HepG2 (cell line): ENCODE results near the gene ALG14. TPM values are rescaled to one million over a fixed set of nuclear protein-coding genes. Genes with fewer than 3 reads are reported as not detected.

Experiments used
- ADNP ChIP-seq: sonication (generic); formaldehyde crosslinking; IDR thresholded peaks from 2 replicates; pipeline ENCODE4 v1.4.0; 2020; ENCODE audit warnings: missing genetic modification reagents
- AHR ChIP-seq: IDR thresholded peaks from 2 replicates; pipeline ENCODE4 v1.6.1; 2018; ENCODE audit warnings: missing genetic modification reagents, missing compliant biosample characterization
- GFI1 ChIP-seq: sonication (generic); formaldehyde crosslinking; IDR thresholded peaks from 2 replicates; pipeline ENCODE4 v1.5.0; 2020; ENCODE audit warnings: missing genetic modification reagents, mild to moderate bottlenecking, borderline replicate concordance
- HNRNPH1 ChIP-seq: fragments of 200-400 bp; formaldehyde crosslinking; optimal IDR thresholded peaks from 2 replicates; pipeline ENCODE3; 2017; ENCODE audit warnings: mild to moderate bottlenecking, low read depth, low read length
- HOXA7 ChIP-seq: sonication (generic); formaldehyde crosslinking; IDR thresholded peaks from 2 replicates; pipeline ENCODE4 v1.8.1; 2022; ENCODE audit warnings: mild to moderate bottlenecking, missing genetic modification reagents, moderate library complexity
- NONO ChIP-seq, 2 experiments: fragments of 450-650 bp in 1 of 2; sonication (generic) in 1 of 2; formaldehyde crosslinking in 1 of 2; IDR thresholded peaks in 1 of 2; conservative IDR thresholded peaks in 1 of 2; 2 replicates each; pipeline versions ENCODE4 v1.6.1 to v1.8.0; 2017 to 2022; ENCODE audit warnings: mild to moderate bottlenecking in 1 of 2, missing genetic modification reagents in 1 of 2, moderate library complexity in 1 of 2
- NR2C2 ChIP-seq: sonication (generic); formaldehyde crosslinking; IDR thresholded peaks from 2 replicates; pipeline ENCODE4 v1.4.0; 2020; ENCODE audit warnings: missing genetic modification reagents, mild to moderate bottlenecking, moderate library complexity, borderline replicate concordance
- POLR2AphosphoS5 ChIP-seq: IDR thresholded peaks from 2 replicates; pipeline ENCODE4 v1.6.1; 2012; ENCODE audit warnings: low read depth, low read length
- RAD21 ChIP-seq: fragments of 450-650 bp; formaldehyde crosslinking; IDR thresholded peaks from 2 replicates; pipeline ENCODE4 v1.5.0; 2020; ENCODE audit warnings: mild to moderate bottlenecking
- RXRB ChIP-seq: IDR thresholded peaks from 2 replicates; pipeline ENCODE4 v1.6.1; 2016; ENCODE audit warnings: borderline replicate concordance, missing genetic modification reagents, missing compliant biosample characterization
- ZBTB10 ChIP-seq: sonication (generic); formaldehyde crosslinking; IDR thresholded peaks from 2 replicates; pipeline ENCODE4 v1.4.0; 2020; ENCODE audit warnings: missing genetic modification reagents, borderline replicate concordance
- ZBTB39 ChIP-seq: sonication (generic); formaldehyde crosslinking; IDR thresholded peaks from 2 replicates; pipeline ENCODE4 v1.5.0; 2020; ENCODE audit warnings: missing genetic modification reagents
- ZBTB49 ChIP-seq: sonication (generic); formaldehyde crosslinking; IDR thresholded peaks from 2 replicates; pipeline ENCODE4 v1.4.0; 2020; ENCODE audit warnings: missing genetic modification reagents, borderline replicate concordance
- ZBTB7B ChIP-seq: sonication (generic); formaldehyde crosslinking; IDR thresholded peaks from 2 replicates; pipeline ENCODE4 v1.4.0; 2020; ENCODE audit warnings: missing genetic modification reagents
- ZNF317 ChIP-seq: sonication (generic); formaldehyde crosslinking; IDR thresholded peaks from 2 replicates; pipeline ENCODE4 v1.5.0; 2020; ENCODE audit warnings: mild to moderate bottlenecking, missing genetic modification reagents
- ZNF343 ChIP-seq: sonication (generic); formaldehyde crosslinking; IDR thresholded peaks from 2 replicates; pipeline ENCODE4 v1.4.0; 2020; ENCODE audit warnings: mild to moderate bottlenecking, missing genetic modification reagents
- ZNF382 ChIP-seq: sonication (generic); formaldehyde crosslinking; IDR thresholded peaks from 2 replicates; pipeline ENCODE4 v1.5.0; 2020; ENCODE audit warnings: missing genetic modification reagents, mild to moderate bottlenecking, borderline replicate concordance
- ZNF556 ChIP-seq: sonication (generic); formaldehyde crosslinking; IDR thresholded peaks from 2 replicates; pipeline ENCODE4 v1.4.0; 2020; ENCODE audit warnings: mild to moderate bottlenecking, missing genetic modification reagents, borderline replicate concordance
- ZNF710 ChIP-seq: sonication (generic); formaldehyde crosslinking; IDR thresholded peaks from 2 replicates; pipeline ENCODE4 v1.5.0; 2020; ENCODE audit warnings: mild to moderate bottlenecking, missing genetic modification reagents, borderline replicate concordance
- ZNF780A ChIP-seq: sonication (generic); formaldehyde crosslinking; IDR thresholded peaks from 2 replicates; pipeline ENCODE4 v1.8.0; 2022; ENCODE audit warnings: mild to moderate bottlenecking, missing genetic modification reagents, moderate library complexity
- ZNF781 ChIP-seq: sonication (generic); formaldehyde crosslinking; IDR thresholded peaks from 2 replicates; pipeline ENCODE4 v1.5.1; 2020; ENCODE audit warnings: borderline replicate concordance, mild to moderate bottlenecking, missing genetic modification reagents; ENCODE audit errors: not compliant biosample characterization
- polyA plus RNA-seq, 8 experiments: library from polyadenylated mRNA; depleted of rRNA in 3 of 8; stranded (reverse) in 7 of 8; unstranded in 1 of 8; fragments of >200 nt; fragmentation: Illumina TruSeq in 4 of 8; extraction: Trizol in 4 of 8; gene quantifications; 2 replicates each; pipeline versions ENCODE4 v1.2.1 to v1.2.3, GENCODE V29; 2011 to 2016; ENCODE audit warnings: low read depth in 4 of 8, missing spikeins in 1 of 8, mixed read lengths in 1 of 8; ENCODE audit not compliant: insufficient read depth in 1 of 8
- total RNA-seq, 5 experiments: library from RNA; depleted of rRNA; stranded (reverse); fragments of >200 nt; fragmentation: Illumina TruSeq; extraction: Trizol; gene quantifications; 2 replicates each; pipeline ENCODE4 v1.2.3, GENCODE V29; 2016; ENCODE audit warnings: low read depth in 1 of 5

The ALG14 gene
- total and polyA plus RNA-seq, 2 of the 13 experiments (the other 11 are each of a cell fraction or from before 2014, with no cell fraction given), result 4.5 to 12.7 TPM

GRCh38 chr1:94926915-94927404, 145.8 kb downstream of the ALG14 start, which contains the start of gene CNN3 (continued):
- peak; percentile 54; the same call in 1 of the 2 replicates for TF ChIP-seq ZBTB49 (CRISPR knock-in tag)
- no peak for TF ChIP-seq HNRNPH1
- peak; percentile 45 for TF ChIP-seq ZNF556
- TF ChIP-seq ZNF382, result no peak
- TF ChIP-seq ADNP, result no peak
- no peak for TF ChIP-seq ZNF780A
- TF ChIP-seq ZNF710 (CRISPR knock-in tag), result no peak; the same call in 1 of the 2 replicates
- no peak for TF ChIP-seq NR2C2 (CRISPR knock-in tag)
- no peak for TF ChIP-seq HOXA7 (CRISPR knock-in tag)
- no peak; the same call in 1 of the 2 replicates for TF ChIP-seq ZBTB10 (CRISPR knock-in tag)
- peak; percentile 87 for TF ChIP-seq ZNF343 (CRISPR knock-in tag)
- TF ChIP-seq ZNF781, result no peak
- peak; percentile 40 for TF ChIP-seq RAD21 (CRISPR knock-in tag)
- no peak for TF ChIP-seq ZBTB39 (CRISPR knock-in tag)
- 0 out of 2 replicates have a peak, but pooled peaks have one; percentile 17 for TF ChIP-seq ZNF317
- no peak for TF ChIP-seq AHR
- TF ChIP-seq NONO (IDR thresholded peaks at IDR 0.05), result no peak
- no peak; the same call in 1 of the 2 replicates for TF ChIP-seq NONO (CRISPR knock-in tag; conservative IDR thresholded peaks at IDR 0.05)
- no peak; the same call in 1 of the 2 replicates for TF ChIP-seq GFI1 (CRISPR knock-in tag)
- TF ChIP-seq ZBTB7B (CRISPR knock-in tag), result no peak
- peak; percentile 2; the same call in 1 of the 2 replicates for TF ChIP-seq RXRB (CRISPR knock-in tag)
- TF ChIP-seq POLR2AphosphoS5, result peak; percentile 82
